SKM-1 treated with dmso at 0.1 percent for 144 hours (cell line): ENCODE data around the gene MEIOB.
"Not testable (repeated sequence)": the region's sequence is repeated elsewhere in the genome, so short reads cannot be mapped to it uniquely, and the experiment has no call there.

Source experiments
- DNase-seq: peaks from one replicate; lab custom pipeline; 2025; ENCODE audit not compliant: unreplicated experiment; lab: John Stamatoyannopoulos, UW

The MEIOB gene

GRCh38 chr16:1907226-1907860 lies 35.4 kb upstream of the MEIOB start:
- DNase-seq = no peak

- DNase-seq = no peak
Observed at GRCh38 chr16:1906846-1907165, 34.8 kb upstream of the MEIOB start.

- no peak for DNase-seq
Observed at GRCh38 chr16:1906055-1906845, 34.3 kb upstream of the MEIOB start.

GRCh38 chr16:1903845-1904840 lies 32.2 kb upstream of the MEIOB start:
- no peak for DNase-seq

- DNase-seq = no peak
Observed at GRCh38 chr16:1903220-1903574, 31.2 kb upstream of the MEIOB start.

- DNase-seq = no peak
Observed at GRCh38 chr16:1902547-1903219, 30.7 kb upstream of the MEIOB start.

- no peak for DNase-seq
Observed at GRCh38 chr16:1900452-1900774, 28.4 kb upstream of the MEIOB start.

GRCh38 chr16:1899641-1900451 lies 27.9 kb upstream of the MEIOB start:
- DNase-seq = no peak

GRCh38 chr16:1897692-1898091 lies 25.7 kb upstream of the MEIOB start:
- not testable (repeated sequence) for DNase-seq

GRCh38 chr16:1895949-1896675 lies 24.1 kb upstream of the MEIOB start:
- DNase-seq = no peak

GRCh38 chr16:1895068-1895467 lies 23.1 kb upstream of the MEIOB start:
- DNase-seq = no peak

GRCh38 chr16:1890708-1891050 lies 18.7 kb upstream of the MEIOB start:
- DNase-seq = no peak

GRCh38 chr16:1890024-1890707 lies 18.2 kb upstream of the MEIOB start:
- no peak for DNase-seq

GRCh38 chr16:1887711-1888354 lies 15.9 kb upstream of the MEIOB start:
- no peak for DNase-seq

- no peak for DNase-seq
Observed at GRCh38 chr16:1884889-1885288, 12.9 kb upstream of the MEIOB start.

GRCh38 chr16:1884155-1884760 lies 12.3 kb upstream of the MEIOB start:
- peak; percentile 73 for DNase-seq

- not testable (repeated sequence) for DNase-seq
Observed at GRCh38 chr16:1881172-1881571, 9.2 kb upstream of the MEIOB start.

- DNase-seq = no peak
Observed at GRCh38 chr16:1879477-1879876, 7.5 kb upstream of the MEIOB start.
